Upper lobe of left lung (tissue), 6 donors: Measurements from ENCODE around the gene GFRA1. TPM values are rescaled to one million over a fixed set of nuclear protein-coding genes. Genes with fewer than 3 reads are reported as not detected.

Experiments used
- ATAC-seq, 2 donors: fragments of 200-7000 bp; cut with Tn5 transposase; one replicate each; pipeline ENCODE4 v1.9.1; 2022; ENCODE audit warnings: mild to moderate bottlenecking in 2 of 2, moderate library complexity in 2 of 2; ENCODE audit not compliant: low FRiP score in 2 of 2
- DNase-seq, 2 donors: peaks; one replicate each; pipeline ENCODE4 v3.0.0-alpha.2; 2019 to 2020
- H3K27ac ChIP-seq, 4 donors: fragments of 200-600 bp; sonication (generic); one replicate each; pipeline ENCODE4 v1.5.1; 2016 to 2019
- H3K27me3 ChIP-seq, 4 donors: fragments of 200-600 bp; sonication (generic); one replicate each; pipeline ENCODE4 v1.5.1; 2017 to 2019
- H3K36me3 ChIP-seq, 4 donors: fragments of 200-600 bp; sonication (generic); one replicate each; pipeline ENCODE4 v1.5.1; 2016 to 2019
- H3K4me1 ChIP-seq, 4 donors: fragments of 200-600 bp; sonication (generic); one replicate each; pipeline ENCODE4 v1.5.1; 2018 to 2019
- H3K4me3 ChIP-seq, 4 donors: fragments of 200-600 bp; sonication (generic); one replicate each; pipeline ENCODE4 v1.5.1; 2017 to 2019; ENCODE audit warnings: mild to moderate bottlenecking in 2 of 4, moderate library complexity in 1 of 4
- H3K9me3 ChIP-seq, 4 donors: fragments of 200-600 bp; sonication (generic); one replicate each; pipeline ENCODE4 v1.5.1; 2018 to 2019
- CTCF ChIP-seq, 6 experiments: fragments of 450-650 bp in 4 of 6; fragments of 200-600 bp in 2 of 6; sonication (generic) in 2 of 6; IDR thresholded peaks; one replicate each; pipeline ENCODE4 v1.5.1; 2016 to 2019; ENCODE audit warnings: antibody characterized with exemption in 6 of 6
- EP300 ChIP-seq, 4 donors: sonication (generic); formaldehyde crosslinking; IDR thresholded peaks; one replicate each; pipeline ENCODE4 v1.5.1; 2017; ENCODE audit warnings: antibody characterized with exemption in 4 of 4, control low read depth in 2 of 4
- POLR2A ChIP-seq, 4 donors: fragments of 450-650 bp; IDR thresholded peaks; one replicate each; pipeline ENCODE4 v1.5.1; 2016 to 2017; ENCODE audit warnings: antibody characterized with exemption in 4 of 4, mild to moderate bottlenecking in 2 of 4
- POLR2AphosphoS5 ChIP-seq, 2 donors: sonication (generic); formaldehyde crosslinking; IDR thresholded peaks; one replicate each; pipeline ENCODE4 v1.5.1; 2017; ENCODE audit warnings: antibody characterized with exemption in 2 of 2
- WGBS, 2 donors: methylation state at CpG; one replicate each; pipeline ENCODE4 v1.1.5; 2017 to 2018; 5-methylcytosine and 5-hydroxymethylcytosine counted together
- total RNA-seq, 6 donors: library from RNA; depleted of rRNA in 4 of 6; stranded (reverse); fragments of >200 nt in 4 of 6; gene quantifications; one replicate each; pipeline versions ENCODE4 v1.1.0 to v1.2.1, GENCODE V29; 2016 to 2021
- donor health status: DM: no; HTN: no; CAD: no; lungs with moderate emphysema.
- donor health status: DM: no; HTN: yes; CAD: no; lungs with severe emphysema.

Gene GFRA1
- total RNA-seq, 6 donors from 2014 or later: under 0.01 to 9.2 (median 2.3) TPM

- DNase-seq (no peak), ATAC-seq (no peak)
- H3K36me3 ChIP-seq: no peaks in the 10 kb centered on the region
- no peaks in the 10 kb centered on the region for H3K9me3 ChIP-seq
- H3K4me3 ChIP-seq: no peak overlapping the region
- 81 to 84% methylated on average over 3 of the region's 3 CpGs for WGBS, 2 donors
- TF ChIP-seq EP300 (IDR thresholded peaks at IDR 0.05) (no peak), POLR2A (IDR thresholded peaks at IDR 0.05) (no peak), CTCF (IDR thresholded peaks at IDR 0.05) (no peak)
- no peaks in the 10 kb centered on the region for H3K4me1 ChIP-seq
- H3K27ac ChIP-seq: no peak overlapping the region
- H3K27me3 ChIP-seq: no peaks in the 10 kb centered on the region
These were observed 25.6 kb upstream of the GFRA1 start for GRCh38 chr10:116298586-116298985.

- H3K4me3 ChIP-seq: no peak overlapping the region
- no peaks in the 10 kb centered on the region for H3K4me1 ChIP-seq
- no peaks in the 10 kb centered on the region for H3K27me3 ChIP-seq
- TF ChIP-seq EP300 (IDR thresholded peaks at IDR 0.05) (no peak), CTCF (IDR thresholded peaks at IDR 0.05) (no peak), POLR2AphosphoS5 (IDR thresholded peaks at IDR 0.05) (no peak), POLR2A (IDR thresholded peaks at IDR 0.05) (no peak)
- no peak overlapping the region for H3K27ac ChIP-seq
- no peak for DNase-seq
- WGBS, 2 donors: 60 to 67% methylated on average over 7 of the region's 7 CpGs
- H3K36me3 ChIP-seq: no peaks in the 10 kb centered on the region
- no peaks in the 10 kb centered on the region for H3K9me3 ChIP-seq
- ATAC-seq: no peak
These were observed 23.3 kb upstream of the GFRA1 start for GRCh38 chr10:116296291-116296721.

GRCh38 chr10:116292493-116292892, 19.5 kb upstream of the GFRA1 start:
- ATAC-seq: no peak

GRCh38 chr10:116289652-116290051, 16.6 kb upstream of the GFRA1 start:
- Histone ChIP-seq H3K4me1 (no peaks in the 10 kb centered on the region), H3K4me3 (no peak overlapping the region), H3K27me3 (no peaks in the 10 kb centered on the region), H3K36me3 (no peaks in the 10 kb centered on the region), H3K27ac (no peak overlapping the region), H3K9me3 (no peaks in the 10 kb centered on the region)
- ATAC-seq (no peak), DNase-seq (no peak)
- 40 to 49% methylated on average over 1 of the region's 1 CpG for WGBS, 2 donors
- TF ChIP-seq EP300 (IDR thresholded peaks at IDR 0.05) (no peak), POLR2A (IDR thresholded peaks at IDR 0.05) (no peak), POLR2AphosphoS5 (IDR thresholded peaks at IDR 0.05) (no peak), CTCF (IDR thresholded peaks at IDR 0.05) (no peak)

More at GRCh38 chr10:116292493-116292892, 19.5 kb upstream of the GFRA1 start:
- no peaks in the 10 kb centered on the region for H3K36me3 ChIP-seq
- H3K27me3 ChIP-seq: no peaks in the 10 kb centered on the region
- no peaks in the 10 kb centered on the region for H3K4me1 ChIP-seq
- H3K9me3 ChIP-seq: no peaks in the 10 kb centered on the region
- TF ChIP-seq POLR2A (IDR thresholded peaks at IDR 0.05) (no peak), EP300 (IDR thresholded peaks at IDR 0.05) (no peak), POLR2AphosphoS5 (IDR thresholded peaks at IDR 0.05) (no peak), CTCF (IDR thresholded peaks at IDR 0.05) (no peak)
- H3K27ac ChIP-seq: no peak overlapping the region
- H3K4me3 ChIP-seq: no peak overlapping the region
- no peak for DNase-seq

GRCh38 chr10:116287906-116288501, 15.0 kb upstream of the GFRA1 start:
- H3K27me3 ChIP-seq: no peaks in the 10 kb centered on the region
- H3K36me3 ChIP-seq: no peaks in the 10 kb centered on the region
- ATAC-seq: peak in 1 of 2 donors; percentile 67
- no peak for TF ChIP-seq EP300 (IDR thresholded peaks at IDR 0.05)
- peak in 4 of 6 experiments; percentile 36 to 66 (median 48) for TF ChIP-seq CTCF (IDR thresholded peaks at IDR 0.05)
- 14 to 38% methylated on average over 1 of the region's 1 CpG for WGBS, 2 donors
- H3K4me1 ChIP-seq: no peaks in the 10 kb centered on the region
- H3K9me3 ChIP-seq: no peaks in the 10 kb centered on the region
- DNase-seq: no peak
- no peak overlapping the region for H3K27ac ChIP-seq
- H3K4me3 ChIP-seq: no peak overlapping the region
